GM18951 (cell line): ENCODE measurements around the gene DPF1.

ENCODE experiments used
- POLR2A ChIP-seq: IDR thresholded peaks from 4 replicates; pipeline ENCODE4 v1.6.1; 2011; ENCODE audit warnings: mild to moderate bottlenecking; ENCODE audit not compliant: insufficient read length, insufficient read depth; ENCODE audit errors: extremely low read depth
- in situ Hi-C: fragments of 300-500 bp; cut with MboI; formaldehyde crosslinking; loops from one replicate; pipeline ENCODE4 v1.12.0; 2022; ENCODE audit warnings: low sequenced_read_pairs, mixed read lengths, inconsistent platforms; ENCODE audit not compliant: unreplicated experiment

Gene DPF1

GRCh38 chr19:38208571-38208970 is 15.5 kb downstream of the DPF1 start:
- no peak for TF ChIP-seq POLR2A
- in situ Hi-C loops, result no loop called here

- TF ChIP-seq POLR2A, result no peak
- in situ Hi-C loops, result no loop called here
Observed at GRCh38 chr19:38207543-38207942, 16.5 kb downstream of the DPF1 start.

GRCh38 chr19:38206928-38207327 is 17.1 kb downstream of the DPF1 start:
- in situ Hi-C loops, result no loop called here

GRCh38 chr19:38206006-38206745 is 17.8 kb downstream of the DPF1 start:
- in situ Hi-C loops, result no loop called here
- no peak for TF ChIP-seq POLR2A

More at GRCh38 chr19:38206928-38207327, 17.1 kb downstream of the DPF1 start:
- TF ChIP-seq POLR2A, result no peak

GRCh38 chr19:38204728-38205127 is 19.3 kb downstream of the DPF1 start:
- TF ChIP-seq POLR2A, result no peak
- in situ Hi-C loops, result no loop called here

- in situ Hi-C loops, result no loop called here
- TF ChIP-seq POLR2A, result no peak
Observed at GRCh38 chr19:38204096-38204495, 19.9 kb downstream of the DPF1 start.

GRCh38 chr19:38203197-38203596 is 20.8 kb downstream of the DPF1 start:
- in situ Hi-C loops, result no loop called here
- no peak for TF ChIP-seq POLR2A

- TF ChIP-seq POLR2A, result no peak
- in situ Hi-C loops, result no loop called here
Observed at GRCh38 chr19:38202504-38202903, 21.5 kb downstream of the DPF1 start.

- no peak for TF ChIP-seq POLR2A
- in situ Hi-C loops, result no loop called here
Observed at GRCh38 chr19:38201731-38202130, 22.3 kb downstream of the DPF1 start.

- TF ChIP-seq POLR2A, result no peak
- in situ Hi-C loops, result no loop called here
Observed at GRCh38 chr19:38199340-38199739, 24.7 kb downstream of the DPF1 start.

- in situ Hi-C loops, result no loop called here
Observed at GRCh38 chr19:38197937-38198704, 25.9 kb downstream of the DPF1 start.

GRCh38 chr19:38196948-38197656 is 26.9 kb downstream of the DPF1 start:
- in situ Hi-C loops, result no loop called here
- TF ChIP-seq POLR2A, result no peak

More at GRCh38 chr19:38197937-38198704, 25.9 kb downstream of the DPF1 start:
- TF ChIP-seq POLR2A, result no peak

GRCh38 chr19:38196245-38196837 is 27.7 kb downstream of the DPF1 start:
- TF ChIP-seq POLR2A, result no peak
- in situ Hi-C loops, result no loop called here

GRCh38 chr19:38195237-38195636 is 28.8 kb downstream of the DPF1 start:
- in situ Hi-C loops, result no loop called here

More at GRCh38 chr19:38195237-38195636, 28.8 kb downstream of the DPF1 start:
- no peak for TF ChIP-seq POLR2A
